ENCODE results near the gene ZNF70. TPM values are rescaled to one million over a fixed set of nuclear protein-coding genes. Genes with fewer than 3 reads are reported as not detected.

Gene ZNF70
- total RNA-seq, 2 experiments from 2014 or later = 1.6 to 1.8 TPM

DNA sequence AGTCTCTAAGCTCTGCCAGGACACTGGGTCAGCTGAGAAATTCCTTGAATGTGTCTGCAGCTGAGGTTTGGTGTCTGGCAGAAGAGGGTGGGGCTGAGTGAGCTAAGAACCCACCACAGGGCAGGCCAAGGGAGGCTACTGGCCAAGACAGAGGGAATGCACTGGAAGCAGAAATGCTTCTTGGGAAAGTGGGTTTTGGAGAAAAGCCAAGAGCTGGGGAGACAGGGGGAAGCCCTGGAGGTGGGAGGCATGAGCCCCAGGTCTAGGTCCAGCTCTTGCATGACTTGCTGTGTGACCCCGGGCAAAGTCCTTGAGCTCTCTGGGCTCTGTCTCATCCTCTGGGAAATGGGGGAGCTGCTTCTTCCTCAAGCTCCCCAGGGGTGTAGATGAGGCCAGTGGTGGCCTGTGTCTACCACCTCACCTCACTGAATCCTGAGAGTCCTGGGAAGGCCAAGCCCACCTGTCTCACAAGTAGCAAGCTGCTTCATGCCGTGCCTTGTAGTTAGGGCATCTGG is 24.1 kb upstream of the ZNF70 start:
- Mint-ChIP-seq H3K4me3 (no peak overlapping the region), H3K36me3 (ENCODE audit: low read depth) (no peaks in the 10 kb centered on the region), H3K27me3 (peaks cover 16% of the 10 kb centered on the region), H3K9me3 (no peaks in the 10 kb centered on the region), H3K4me1 (peaks cover 18% of the 10 kb centered on the region), H3K27ac (no peak overlapping the region)
- DNase-seq = no peak
- POLR2A ChIA-PET = interaction anchor here (1.0 to 2.5 kb wide), 4 partner anchors 9 to 83 kb away, joined by 3 to 17 read pairs (median 4); partner anchors contain the start of genes DERL3, SLC2A11 and SMARCB1
- CTCF ChIA-PET = interaction anchor here (0.8 to 1.1 kb wide), 2 partner anchors 13 to 75 kb away, joined by 4 to 5 read pairs; no protein-coding TSS in a partner anchor

DNA sequence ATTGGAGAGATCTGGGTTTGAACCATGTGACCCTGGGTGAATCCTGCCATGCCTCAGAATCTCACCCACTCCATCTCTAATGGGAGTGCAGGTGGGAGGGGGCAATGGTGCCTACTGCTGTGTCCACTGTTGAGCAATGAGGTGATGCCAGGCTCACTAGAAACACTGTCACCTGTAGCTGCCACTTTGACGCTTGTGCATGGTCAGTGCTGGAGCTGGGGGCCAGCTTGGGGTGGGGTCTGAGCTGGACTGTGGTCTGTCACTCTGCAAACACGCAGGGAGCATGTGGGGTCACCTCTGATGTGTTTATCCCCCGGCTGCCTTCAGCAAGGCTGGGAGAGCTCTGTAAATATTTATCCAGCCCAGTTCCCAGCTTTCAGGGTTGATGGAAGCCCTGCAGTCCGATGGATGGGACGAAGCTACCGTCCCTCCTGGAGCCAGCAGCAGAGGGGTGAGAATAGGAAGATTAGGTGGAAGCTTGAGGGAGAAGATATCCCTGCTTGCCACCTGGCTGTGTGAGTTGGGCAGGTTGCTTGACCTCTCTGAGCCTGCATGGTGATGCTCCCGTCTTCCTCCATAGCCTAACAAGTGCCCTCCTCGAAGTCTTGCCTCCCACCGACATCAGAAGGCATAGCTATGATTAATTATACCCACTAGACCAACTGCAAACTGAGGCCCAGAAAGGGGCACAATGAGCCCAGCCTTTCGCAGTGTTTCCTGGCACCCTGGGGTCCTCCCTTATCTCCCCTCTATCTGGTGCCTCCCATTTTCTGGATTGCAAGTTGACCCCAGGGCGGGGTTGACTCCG is 23.4 kb upstream of the ZNF70 start:
- Mint-ChIP-seq H3K4me1 (peaks cover 20% of the 10 kb centered on the region), H3K9me3 (no peaks in the 10 kb centered on the region), H3K27me3 (peaks cover 16% of the 10 kb centered on the region), H3K27ac (no peak overlapping the region), H3K36me3 (ENCODE audit: low read depth) (no peaks in the 10 kb centered on the region), H3K4me3 (no peak overlapping the region)
- POLR2A ChIA-PET = interaction anchor here (1.0 to 2.5 kb wide), 4 partner anchors 8 to 83 kb away, joined by 3 to 17 read pairs (median 4); partner anchors contain the start of genes DERL3, SLC2A11 and SMARCB1
- CTCF ChIA-PET = no interaction called here
- DNase-seq = no peak

DNA sequence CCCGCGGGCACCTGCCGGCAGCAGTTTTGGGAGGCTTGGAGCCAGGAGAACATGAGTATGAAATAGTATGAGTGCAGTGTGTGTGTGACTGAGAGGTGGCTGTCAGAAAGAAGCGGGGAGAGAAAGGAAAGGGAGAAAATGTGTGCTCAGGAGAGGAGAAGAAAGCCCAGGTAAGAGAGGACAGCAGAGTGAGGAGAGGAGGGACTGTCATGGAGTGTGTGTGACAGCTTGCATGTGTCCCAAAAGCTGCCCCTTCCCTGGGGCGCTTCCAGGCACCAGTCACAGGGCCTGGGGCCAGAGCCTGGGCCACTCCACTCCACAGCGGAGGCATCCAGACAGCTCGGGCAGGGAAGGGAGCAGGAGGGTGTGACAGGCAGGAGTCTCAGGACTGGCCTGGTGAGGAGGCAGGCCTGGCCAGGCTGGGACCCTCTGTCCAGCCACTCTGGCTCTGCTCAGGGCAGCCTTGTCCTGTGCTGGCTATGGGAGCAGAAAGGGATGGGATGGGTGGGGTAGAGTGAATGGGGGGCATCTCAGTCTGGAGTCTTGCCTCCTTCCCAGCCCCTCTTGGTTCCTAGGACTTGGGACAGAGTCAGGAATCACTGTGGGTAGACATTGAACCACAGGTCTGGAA is 22.7 kb upstream of the ZNF70 start:
- peaks cover 16% of the 10 kb centered on the region for H3K27me3 Mint-ChIP-seq
- no peak for DNase-seq
- H3K36me3 Mint-ChIP-seq (ENCODE audit: low read depth) = no peaks in the 10 kb centered on the region
- POLR2A ChIA-PET = no interaction called here
- no peak overlapping the region for H3K27ac Mint-ChIP-seq
- H3K4me1 Mint-ChIP-seq = peaks cover 20% of the 10 kb centered on the region
- H3K4me3 Mint-ChIP-seq = no peak overlapping the region
- H3K9me3 Mint-ChIP-seq = no peaks in the 10 kb centered on the region
- CTCF ChIA-PET = no interaction called here

DNA sequence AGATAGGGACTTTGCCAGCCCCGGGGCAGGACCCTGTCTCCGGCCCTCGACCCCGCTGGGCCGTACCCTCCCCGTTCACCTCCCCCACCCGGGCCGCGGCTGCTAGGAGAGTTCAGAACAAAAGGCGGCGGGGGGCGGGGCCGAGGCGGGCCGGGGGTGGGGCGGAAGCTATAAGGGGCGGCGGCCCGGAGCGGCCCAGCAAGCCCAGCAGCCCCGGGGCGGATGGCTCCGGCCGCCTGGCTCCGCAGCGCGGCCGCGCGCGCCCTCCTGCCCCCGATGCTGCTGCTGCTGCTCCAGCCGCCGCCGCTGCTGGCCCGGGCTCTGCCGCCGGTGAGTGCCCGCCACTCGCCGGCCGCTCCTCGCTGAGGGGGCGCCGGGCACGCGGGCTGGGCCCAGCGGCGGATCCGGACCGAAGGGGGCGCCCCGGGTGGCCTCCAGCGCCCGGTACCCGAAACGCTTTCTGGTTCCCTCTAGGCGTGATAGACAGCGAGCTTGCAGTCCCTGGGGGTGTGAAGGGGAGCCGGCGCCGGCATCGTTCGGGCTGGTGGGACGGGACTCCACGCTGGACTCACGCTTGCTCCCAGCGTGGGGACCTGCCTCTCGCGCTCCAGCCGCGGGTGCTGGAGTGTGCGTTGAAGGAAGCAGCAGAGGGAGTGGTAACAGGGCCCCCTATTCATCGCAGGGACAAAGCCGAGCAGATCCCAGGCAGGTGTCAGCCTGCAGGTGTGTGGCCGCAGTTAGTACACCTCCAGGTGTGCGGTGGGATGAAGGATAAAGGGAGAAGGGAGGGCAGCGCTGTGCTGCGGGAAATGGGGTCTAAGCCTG is 21.9 kb upstream of the ZNF70 start, which contains the start of gene MMP11:
MMP11 (plus strand) TSS at position 201 of the 825 bp plus-strand sequence; CDS start at position 223, 22 bp downstream.
- ChIA-PET POLR2A (no interaction called here), CTCF (interaction anchor here (3.1 kb wide), 1 partner anchor 78 kb away, joined by 25 read pairs; no protein-coding TSS in a partner anchor)
- Mint-ChIP-seq H3K36me3 (ENCODE audit: low read depth) (no peaks in the 10 kb centered on the region), H3K27me3 (peaks cover 16% of the 10 kb centered on the region), H3K27ac (no peak within 1 kb of the TSS), H3K4me1 (peaks cover 22% of the 10 kb centered on the region), H3K4me3 (peak within 1 kb of the TSS; percentile 44), H3K9me3 (no peaks in the 10 kb centered on the region)
- DNase-seq = peak; percentile 54

DNA sequence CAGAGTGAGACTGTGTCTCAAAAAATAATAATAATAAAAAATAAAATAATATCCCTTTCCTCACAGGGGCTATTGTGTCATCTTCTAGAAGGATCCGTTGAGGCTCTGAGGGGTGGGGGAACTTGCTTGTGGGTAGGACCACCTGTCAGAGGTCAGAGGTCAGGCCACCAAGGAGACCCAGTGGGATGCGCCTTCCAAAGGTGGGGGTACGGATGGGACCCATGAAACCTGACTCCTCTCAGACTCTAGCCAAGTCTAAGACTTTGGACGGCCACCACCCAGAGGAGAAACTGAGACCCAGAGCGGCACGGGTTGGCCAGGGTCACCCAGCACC is 21.4 kb upstream of the ZNF70 start:
- Mint-ChIP-seq H3K4me3 (peak overlapping the region; percentile 44), H3K4me1 (peaks cover 22% of the 10 kb centered on the region), H3K36me3 (ENCODE audit: low read depth) (no peaks in the 10 kb centered on the region), H3K27ac (no peak overlapping the region), H3K9me3 (no peaks in the 10 kb centered on the region), H3K27me3 (peaks cover 16% of the 10 kb centered on the region)
- ChIA-PET POLR2A (no interaction called here), CTCF (interaction anchor here (3.1 kb wide), 1 partner anchor 78 kb away, joined by 25 read pairs; no protein-coding TSS in a partner anchor)
- DNase-seq = no peak

DNA sequence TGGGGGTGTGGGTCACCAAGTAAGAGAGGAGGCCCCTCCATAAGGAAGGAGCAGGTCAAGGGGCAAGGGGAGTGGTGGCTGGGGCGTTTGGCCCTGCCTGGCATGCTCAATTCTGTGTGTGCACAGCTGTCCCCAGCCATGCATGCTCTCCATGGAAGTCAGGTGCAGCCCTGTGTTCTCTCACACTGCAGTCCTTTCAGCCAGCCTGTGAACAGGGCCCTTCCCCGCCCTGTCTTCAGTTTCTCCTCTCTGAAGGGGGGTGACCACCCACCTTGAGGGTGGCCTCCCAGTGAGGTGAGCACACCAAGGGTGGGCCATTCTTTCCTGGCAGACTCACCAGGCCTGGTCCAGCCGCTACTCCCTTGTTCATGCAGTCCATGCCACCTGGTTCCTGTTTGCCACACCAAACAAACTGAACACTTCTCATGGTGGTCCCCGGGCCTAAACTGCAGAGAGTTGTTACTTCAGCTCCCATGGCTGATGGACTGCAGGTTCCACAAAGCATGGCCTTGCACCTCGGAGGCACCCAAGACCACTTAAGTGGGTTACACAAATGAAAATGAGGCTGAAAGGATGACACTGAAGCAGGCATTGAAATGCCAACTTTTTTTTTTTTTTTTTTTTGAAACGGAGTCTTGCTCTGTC is 18.5 kb upstream of the ZNF70 start:
- Mint-ChIP-seq H3K9me3 (no peaks in the 10 kb centered on the region), H3K27me3 (peaks cover 14% of the 10 kb centered on the region), H3K27ac (no peak overlapping the region), H3K4me3 (peak overlapping the region; percentile 24), H3K4me1 (peaks cover 43% of the 10 kb centered on the region), H3K36me3 (ENCODE audit: low read depth) (peaks cover 4% of the 10 kb centered on the region)
- no peak for DNase-seq
- POLR2A ChIA-PET = interaction anchor here (1.1 to 1.5 kb wide), 2 partner anchors 17 to 88 kb away, joined by 3 to 5 read pairs; partner anchors contain the start of genes SLC2A11 and SMARCB1
- CTCF ChIA-PET = interaction anchor here (0.9 to 3.3 kb wide), 3 partner anchors 20 to 80 kb away, joined by 3 to 13 read pairs (median 4); no protein-coding TSS in a partner anchor

DNA sequence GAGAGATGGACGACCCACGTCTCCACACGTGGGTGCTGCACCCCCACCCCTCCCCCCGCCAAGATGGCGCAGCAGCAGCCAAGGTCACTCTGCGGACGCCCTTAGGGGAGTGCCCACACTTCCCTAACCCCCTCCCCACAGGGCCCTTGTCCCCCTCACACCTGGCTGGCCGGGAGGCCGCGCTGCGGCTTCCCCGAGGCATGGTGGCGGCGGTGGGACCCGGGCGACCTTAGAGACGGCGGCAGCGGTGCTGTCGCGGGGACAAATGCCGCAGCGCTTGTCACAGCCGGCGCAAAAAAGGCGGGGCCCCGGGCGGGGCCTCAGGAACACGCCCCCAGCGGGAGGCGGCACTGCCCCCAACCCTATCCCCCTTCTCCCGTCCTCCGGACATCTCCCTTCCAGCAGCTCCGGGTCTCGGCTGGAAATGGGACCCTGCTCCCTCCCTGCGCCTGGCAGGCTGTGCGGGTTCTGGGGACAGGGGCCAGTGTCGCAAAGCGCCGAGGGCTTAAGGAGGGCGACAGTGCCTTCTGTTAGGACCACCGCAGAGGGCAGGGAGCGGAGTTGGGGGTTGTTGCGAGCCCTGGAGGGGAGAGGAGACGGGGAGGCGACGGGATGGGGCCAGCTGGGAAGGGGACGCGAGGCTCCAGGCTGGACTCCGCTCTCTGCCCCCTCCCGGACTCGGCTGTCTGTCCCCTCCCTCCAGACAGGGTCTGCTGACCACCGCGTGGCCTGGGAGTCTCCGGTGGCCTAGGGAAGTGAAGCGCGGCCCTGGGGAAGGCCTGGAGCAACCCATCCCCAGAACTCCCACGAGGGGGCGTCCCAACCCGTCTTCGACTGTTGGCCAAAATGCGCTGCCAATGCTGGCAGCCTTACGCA is 17.0 kb upstream of the ZNF70 start, which contains the start of gene CHCHD10:
CHCHD10 (minus strand) TSS at position 300 of the 876 bp plus-strand sequence; CDS start at position 202, 98 bp downstream.
- H3K9me3 Mint-ChIP-seq = no peaks in the 10 kb centered on the region
- no peaks in the 10 kb centered on the region for H3K27me3 Mint-ChIP-seq
- H3K4me3 Mint-ChIP-seq = peak within 1 kb of the TSS; percentile 75
- H3K36me3 Mint-ChIP-seq (ENCODE audit: low read depth) = peaks cover 4% of the 10 kb centered on the region
- peak; percentile 82 for DNase-seq
- ChIA-PET CTCF (interaction anchor here (0.7 to 3.3 kb wide), 6 partner anchors 20 to 126 kb away, joined by 3 to 13 read pairs (median 4); partner anchors contain the start of genes MIF and SLC2A11), POLR2A (interaction anchor here (0.6 to 2.8 kb wide), 15 partner anchors 10 to 142 kb away, joined by 3 to 18 read pairs (median 4); partner anchors contain the start of genes MIF, SLC2A11 and ZNF70)
- peak within 1 kb of the TSS; percentile 54 for H3K27ac Mint-ChIP-seq
- peaks cover 51% of the 10 kb centered on the region for H3K4me1 Mint-ChIP-seq

DNA sequence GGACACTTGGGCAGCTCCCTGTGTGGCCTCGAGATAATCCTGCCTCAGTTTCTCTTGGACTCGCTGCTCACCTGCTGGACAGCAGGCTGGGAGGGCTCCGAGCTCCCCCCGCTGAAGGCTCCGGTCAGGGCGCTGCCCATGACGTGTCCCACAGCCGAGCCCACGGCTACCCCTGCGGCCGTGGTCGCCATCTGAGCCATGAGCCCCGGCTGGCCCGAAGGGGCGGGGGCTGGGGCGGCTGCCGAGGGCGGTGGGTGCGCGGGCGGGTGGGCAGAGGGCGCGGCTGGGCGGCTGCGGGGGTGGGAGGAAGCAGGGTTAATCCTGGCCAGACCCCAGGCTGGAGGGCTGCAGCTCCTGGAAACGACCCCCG is 16.4 kb upstream of the ZNF70 start:
- Mint-ChIP-seq H3K4me1 (peaks cover 55% of the 10 kb centered on the region), H3K4me3 (peak overlapping the region; percentile 75), H3K27me3 (no peaks in the 10 kb centered on the region), H3K27ac (peak overlapping the region; percentile 54), H3K9me3 (no peaks in the 10 kb centered on the region), H3K36me3 (ENCODE audit: low read depth) (peaks cover 4% of the 10 kb centered on the region)
- POLR2A ChIA-PET = interaction anchor here (0.6 to 2.8 kb wide), 14 partner anchors 9 to 143 kb away, joined by 3 to 18 read pairs (median 4); partner anchors contain the start of genes MIF, SLC2A11 and ZNF70
- DNase-seq = no peak
- CTCF ChIA-PET = interaction anchor here (0.8 to 3.3 kb wide), 3 partner anchors 49 to 84 kb away, joined by 3 to 13 read pairs (median 6); no protein-coding TSS in a partner anchor

DNA sequence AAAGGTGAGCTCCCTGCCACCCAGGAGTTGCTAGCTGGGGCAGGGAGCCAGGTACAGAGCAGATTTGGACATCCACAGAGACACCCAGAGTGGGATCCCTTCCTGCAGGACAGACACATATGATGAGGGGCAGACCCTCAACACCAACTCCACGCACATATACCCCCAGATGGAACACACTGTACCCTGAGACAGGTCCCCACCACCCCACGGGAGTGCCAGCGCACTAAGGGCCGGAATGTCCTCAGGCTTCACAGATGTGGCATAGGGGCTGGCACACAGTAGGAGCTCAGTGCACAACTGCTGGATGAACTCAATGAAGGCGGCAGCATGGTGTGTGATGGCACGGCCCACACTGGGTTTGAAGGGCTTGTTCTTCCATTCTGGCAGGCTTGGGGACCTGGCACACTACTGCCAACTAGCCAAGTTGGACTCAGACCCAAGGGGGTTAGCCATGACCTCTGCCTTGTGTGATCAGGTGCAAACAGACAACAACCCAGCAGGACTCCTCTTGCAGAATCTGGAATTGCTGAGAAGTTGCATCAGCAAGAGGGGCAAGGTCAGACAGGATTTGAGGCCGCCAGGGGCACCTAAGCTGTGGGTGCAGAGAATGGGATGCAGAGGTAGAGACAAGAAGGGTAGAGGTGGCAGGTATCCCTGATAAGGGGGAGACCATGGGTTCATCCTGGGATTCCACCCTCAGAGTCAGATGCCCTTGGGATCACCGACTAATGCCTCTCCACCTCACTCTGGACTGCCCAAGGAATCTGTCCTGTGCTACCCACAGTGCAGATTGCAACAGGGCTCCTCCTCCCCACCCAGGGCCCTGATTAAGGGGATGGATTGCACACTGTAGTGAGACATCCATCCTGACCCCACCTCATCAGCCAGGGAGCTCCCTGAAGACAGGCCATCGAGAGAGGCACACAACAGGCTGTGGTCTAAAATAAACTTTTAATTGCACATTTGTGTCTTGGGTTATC is 14.3 kb upstream of the ZNF70 start:
- peak overlapping the region; percentile 6 for H3K4me3 Mint-ChIP-seq
- peaks cover 4% of the 10 kb centered on the region for H3K36me3 Mint-ChIP-seq (ENCODE audit: low read depth)
- H3K27ac Mint-ChIP-seq = peak overlapping the region; percentile 14
- no peaks in the 10 kb centered on the region for H3K9me3 Mint-ChIP-seq
- ChIA-PET CTCF (interaction anchor here (0.7 to 1.1 kb wide), 2 partner anchors 73 to 85 kb away, joined by 3 to 5 read pairs; no protein-coding TSS in a partner anchor), POLR2A (interaction anchor here (1.1 to 2.7 kb wide), 2 partner anchors 10 to 80 kb away, joined by 4 to 11 read pairs; no protein-coding TSS in a partner anchor)
- peaks cover 45% of the 10 kb centered on the region for H3K4me1 Mint-ChIP-seq
- DNase-seq = no peak
- peaks cover 1% of the 10 kb centered on the region for H3K27me3 Mint-ChIP-seq

DNA sequence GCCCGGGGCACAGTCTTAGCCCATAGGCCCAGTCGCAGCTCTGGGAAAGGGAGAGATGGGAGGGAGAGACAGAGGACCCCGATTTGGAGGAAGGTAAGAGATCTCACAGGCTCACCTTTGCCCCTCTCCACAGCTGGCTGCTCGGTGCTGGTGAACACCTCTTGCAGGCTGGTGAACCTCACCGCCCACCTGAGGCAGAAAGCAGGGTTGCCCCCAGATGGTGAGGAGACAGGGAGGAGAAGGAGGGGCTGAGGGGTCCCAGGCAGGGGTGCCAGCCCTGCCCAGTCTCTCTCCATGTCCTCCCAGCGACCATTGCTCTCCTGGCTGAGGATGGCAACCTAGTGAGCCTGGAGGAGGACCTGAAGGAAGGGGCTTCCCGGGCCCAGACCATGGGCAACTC is 13.0 kb upstream of the ZNF70 start:
- CTCF ChIA-PET = no interaction called here
- Mint-ChIP-seq H3K4me3 (peak overlapping the region; percentile 36), H3K27ac (no peak overlapping the region), H3K4me1 (peaks cover 44% of the 10 kb centered on the region), H3K36me3 (ENCODE audit: low read depth) (peaks cover 4% of the 10 kb centered on the region), H3K27me3 (peaks cover 1% of the 10 kb centered on the region), H3K9me3 (no peaks in the 10 kb centered on the region)
- no peak for DNase-seq
- POLR2A ChIA-PET = interaction anchor here (0.9 kb wide), 1 partner anchor 13 kb away, joined by 3 read pairs; the partner anchor contains the start of gene ZNF70
